Thyroid gland (tissue), 4 donors: ENCODE measurements around the gene FCHSD2. TPM values are rescaled to one million over a fixed set of nuclear protein-coding genes. Genes with fewer than 3 reads are reported as not detected.

Experiments used
- DNase-seq, 2 donors: peaks; one replicate each; pipeline ENCODE4 v3.0.0-alpha.2; 2019
- H3K27ac ChIP-seq, 3 donors: fragments of 200-600 bp; sonication (generic); 1 replicate in 2 of 3; 2 replicates in 1 of 3; pipeline ENCODE4 v1.5.1; 2016 to 2019; ENCODE audit warnings: mild to moderate bottlenecking in 1 of 3, moderate library complexity in 1 of 3
- H3K27me3 ChIP-seq: fragments of 200-600 bp; sonication (generic); one replicate; pipeline ENCODE4 v1.5.1; 2019
- H3K36me3 ChIP-seq, 2 donors: fragments of 200-600 bp; sonication (generic); one replicate each; pipeline ENCODE4 v1.5.1; 2016 to 2019
- H3K4me1 ChIP-seq, 2 donors: fragments of 200-600 bp; sonication (generic); one replicate each; pipeline ENCODE4 v1.5.1; 2017 to 2019
- H3K4me3 ChIP-seq, 3 donors: fragments of 200-600 bp; sonication (generic); replicated peaks in 1 of 3; 1 replicate in 2 of 3; 2 replicates in 1 of 3; pipeline ENCODE4 v1.5.1; 2016; ENCODE audit warnings: mild to moderate bottlenecking in 1 of 3
- H3K9me3 ChIP-seq: fragments of 200-600 bp; sonication (generic); one replicate; pipeline ENCODE4 v1.5.1; 2017
- CTCF ChIP-seq, 6 experiments: fragments of 200-600 bp in 3 of 6; fragments of 450-650 bp in 3 of 6; sonication (generic) in 3 of 6; IDR thresholded peaks; one replicate each; pipeline ENCODE4 v1.5.1; 2016 to 2019; ENCODE audit warnings: antibody characterized with exemption in 6 of 6, mild to moderate bottlenecking in 2 of 6, inconsistent platforms in 1 of 6, moderate library complexity in 1 of 6
- POLR2A ChIP-seq, 2 donors: fragments of 450-650 bp; IDR thresholded peaks; one replicate each; pipeline ENCODE4 v1.6.1; 2017; ENCODE audit warnings: antibody characterized with exemption in 2 of 2, mild to moderate bottlenecking in 2 of 2, moderate library complexity in 1 of 2
- WGBS, 2 donors: methylation state at CpG; one replicate each; pipeline ENCODE4 v1.1.5; 2017; 5-methylcytosine and 5-hydroxymethylcytosine counted together
- intact Hi-C: fragments of 100-400 bp; cut with DNase I; formaldehyde crosslinking; loops from one replicate; pipeline ENCODE4 v1.15.1; 2023
- total RNA-seq, 4 donors: library from RNA; depleted of rRNA; stranded (reverse); fragments of >200 nt; gene quantifications; one replicate each; pipeline ENCODE4 v1.2.3, GENCODE V29; 2016

Gene FCHSD2
- total RNA-seq, 4 donors from 2014 or later = 13.5 to 21.7 (median 16.9) TPM

- no peak for DNase-seq
- no peaks in the 10 kb centered on the region for H3K4me1 ChIP-seq
- intact Hi-C loops = no loop called here
- H3K9me3 ChIP-seq = no peaks in the 10 kb centered on the region
- no peaks in the 10 kb centered on the region for H3K36me3 ChIP-seq
- no peaks in the 10 kb centered on the region for H3K27me3 ChIP-seq
- no peak for TF ChIP-seq CTCF (IDR thresholded peaks at IDR 0.05)
- no peak overlapping the region for H3K4me3 ChIP-seq
- no peak overlapping the region for H3K27ac ChIP-seq
- WGBS, 2 donors = 91 to 94% methylated on average over 3 of the region's 3 CpGs
These were observed 86.3 kb downstream of the FCHSD2 start for GRCh38 chr11:73055655-73056354.

GRCh38 chr11:73055002-73055401 lies 87.1 kb downstream of the FCHSD2 start:
- Histone ChIP-seq H3K27me3 (no peaks in the 10 kb centered on the region), H3K27ac (no peak overlapping the region), H3K4me3 (no peak overlapping the region), H3K4me1 (no peaks in the 10 kb centered on the region), H3K9me3 (no peaks in the 10 kb centered on the region), H3K36me3 (no peaks in the 10 kb centered on the region)
- intact Hi-C loops = no loop called here
- 82 to 87% methylated on average over 5 of the region's 5 CpGs for WGBS, 2 donors
- no peak for DNase-seq
- TF ChIP-seq CTCF (IDR thresholded peaks at IDR 0.05) (no peak), POLR2A (IDR thresholded peaks at IDR 0.05) (no peak)

GRCh38 chr11:73053964-73054363 lies 88.2 kb downstream of the FCHSD2 start:
- intact Hi-C loops = no loop called here
- no peak overlapping the region for H3K27ac ChIP-seq
- no peaks in the 10 kb centered on the region for H3K27me3 ChIP-seq
- H3K4me3 ChIP-seq = no peak overlapping the region
- no peak for DNase-seq
- H3K9me3 ChIP-seq = no peaks in the 10 kb centered on the region
- H3K4me1 ChIP-seq = no peaks in the 10 kb centered on the region
- WGBS, 2 donors = 71 to 77% methylated on average over 1 of the region's 1 CpG
- H3K36me3 ChIP-seq = no peaks in the 10 kb centered on the region
- no peak for TF ChIP-seq POLR2A (IDR thresholded peaks at IDR 0.05)
- TF ChIP-seq CTCF (IDR thresholded peaks at IDR 0.05) = no peak

GRCh38 chr11:73048446-73048845 lies 93.7 kb downstream of the FCHSD2 start:
- TF ChIP-seq CTCF (IDR thresholded peaks at IDR 0.05) (no peak), POLR2A (IDR thresholded peaks at IDR 0.05) (no peak)
- H3K27me3 ChIP-seq = no peaks in the 10 kb centered on the region
- no peak overlapping the region for H3K4me3 ChIP-seq
- 93 to 96% methylated on average over 3 of the region's 3 CpGs for whole genome bisulfite sequencing, 2 donors
- H3K27ac ChIP-seq = no peak overlapping the region
- H3K9me3 ChIP-seq = no peaks in the 10 kb centered on the region
- no peaks in the 10 kb centered on the region for H3K36me3 ChIP-seq
- intact Hi-C loops = no loop called here
- DNase-seq = no peak
- no peaks in the 10 kb centered on the region for H3K4me1 ChIP-seq

GRCh38 chr11:73047773-73048371 lies 94.2 kb downstream of the FCHSD2 start:
- no peak for DNase-seq
- TF ChIP-seq POLR2A (IDR thresholded peaks at IDR 0.05) = no peak
- no peak for TF ChIP-seq CTCF (IDR thresholded peaks at IDR 0.05)
- no peak overlapping the region for H3K27ac ChIP-seq
- H3K27me3 ChIP-seq = no peaks in the 10 kb centered on the region
- H3K36me3 ChIP-seq = no peaks in the 10 kb centered on the region
- H3K4me1 ChIP-seq = no peaks in the 10 kb centered on the region
- no peaks in the 10 kb centered on the region for H3K9me3 ChIP-seq
- H3K4me3 ChIP-seq = no peak overlapping the region
- intact Hi-C loops = no loop called here
- WGBS, 2 donors = 76% methylated on average over 2 of the region's 2 CpGs
